ENCODE data around the gene GOLGA6L22. TPM values are rescaled to one million over a fixed set of nuclear protein-coding genes. Genes with fewer than 3 reads are reported as not detected.
"Not testable (repeated sequence)": the region's sequence is repeated elsewhere in the genome, so short reads cannot be mapped to it uniquely, and the experiment has no call there.

GOLGA6L22 gene
- total RNA-seq: not detected

- DNase-seq (ENCODE audit: low spot score): not testable (repeated sequence)
Measured at GRCh38 chr15:22458603-22459002, at the start of gene GOLGA6L22. GOLGA6L22 (plus strand) TSS chr15:22458903; CDS start chr15:22458994, 91 bp downstream.

- not testable (repeated sequence) for DNase-seq (ENCODE audit: low spot score)
Measured at GRCh38 chr15:22417288-22417687, 41.4 kb upstream of the GOLGA6L22 start.

- DNase-seq (ENCODE audit: low spot score): not testable (repeated sequence)
Measured at GRCh38 chr15:22417795-22418194, 40.9 kb upstream of the GOLGA6L22 start.

GRCh38 chr15:22418212-22418611 is 40.5 kb upstream of the GOLGA6L22 start:
- not testable (repeated sequence) for DNase-seq (ENCODE audit: low spot score)

- DNase-seq (ENCODE audit: low spot score): not testable (repeated sequence)
Measured at GRCh38 chr15:22418666-22419065, 40.0 kb upstream of the GOLGA6L22 start.

GRCh38 chr15:22420340-22420739 is 38.4 kb upstream of the GOLGA6L22 start:
- not testable (repeated sequence) for DNase-seq (ENCODE audit: low spot score)

- DNase-seq (ENCODE audit: low spot score): not testable (repeated sequence)
Measured at GRCh38 chr15:22429426-22429825, 29.3 kb upstream of the GOLGA6L22 start.

- not testable (repeated sequence) for DNase-seq (ENCODE audit: low spot score)
Measured at GRCh38 chr15:22431687-22432086, 27.0 kb upstream of the GOLGA6L22 start.

- DNase-seq (ENCODE audit: low spot score): peak; percentile 50
Measured at GRCh38 chr15:22494490-22495113, 35.9 kb downstream of the GOLGA6L22 start.

GRCh38 chr15:22497200-22497599 is 38.5 kb downstream of the GOLGA6L22 start:
- DNase-seq (ENCODE audit: low spot score): not testable (repeated sequence)

GRCh38 chr15:22498220-22498925 is 39.7 kb downstream of the GOLGA6L22 start:
- not testable (repeated sequence) for DNase-seq (ENCODE audit: low spot score)

- DNase-seq (ENCODE audit: low spot score): not testable (repeated sequence)
Measured at GRCh38 chr15:22502272-22502671, 43.6 kb downstream of the GOLGA6L22 start.

- DNase-seq (ENCODE audit: low spot score): not testable (repeated sequence)
Measured at GRCh38 chr15:22506959-22507358, 48.3 kb downstream of the GOLGA6L22 start.

GRCh38 chr15:22516140-22516539 is 57.4 kb downstream of the GOLGA6L22 start:
- not testable (repeated sequence) for DNase-seq (ENCODE audit: low spot score)

All from ureter (tissue), 1 donor.